IMR-90 (cell line): Measurements from ENCODE around the gene AREL1.

Experiments
- BHLHE40 ChIP-seq: fragments of 150-350 bp; IDR thresholded peaks from 2 replicates; pipeline ENCODE4 v1.6.1; 2016; ENCODE audit warnings: mild to moderate bottlenecking, low read depth, low read length
- CEBPB ChIP-seq: IDR thresholded peaks from 2 replicates; pipeline ENCODE4 v1.6.1; 2012; ENCODE audit warnings: low read depth, low read length, improper control_type of control experiment
- CHD1 ChIP-seq: IDR thresholded peaks from 2 replicates; pipeline ENCODE4 v1.6.1; 2012; ENCODE audit warnings: low read depth, low read length, improper control_type of control experiment
- CTCF ChIP-seq: conservative IDR thresholded peaks from 2 replicates; pipeline ENCODE4 v1.5.1; 2012; ENCODE audit warnings: mild to moderate bottlenecking, low read depth, low read length, improper control_type of control experiment
- FOS ChIP-seq: fragments of 150-350 bp; IDR thresholded peaks from 2 replicates; pipeline ENCODE4 v1.6.1; 2016; ENCODE audit warnings: low read depth, low read length
- MAFK ChIP-seq: IDR thresholded peaks from 2 replicates; pipeline ENCODE4 v1.6.1; 2012; ENCODE audit warnings: low read depth, low read length, improper control_type of control experiment
- MAZ ChIP-seq: IDR thresholded peaks from 2 replicates; pipeline ENCODE4 v1.6.1; 2012; ENCODE audit warnings: low read depth, mild to moderate bottlenecking, low read length, improper control_type of control experiment, moderate library complexity, borderline replicate concordance
- MXI1 ChIP-seq: IDR thresholded peaks from 2 replicates; pipeline ENCODE4 v1.6.1; 2012; ENCODE audit warnings: low read depth, mild to moderate bottlenecking, low read length, moderate library complexity, borderline replicate concordance
- POLR2A ChIP-seq: IDR thresholded peaks from 2 replicates; pipeline ENCODE4 v1.6.1; 2012; ENCODE audit warnings: mild to moderate bottlenecking, low read depth, low read length
- RAD21 ChIP-seq: IDR thresholded peaks from 2 replicates; pipeline ENCODE4 v1.6.1; 2012; ENCODE audit warnings: low read length, improper control_type of control experiment
- RCOR1 ChIP-seq: IDR thresholded peaks from 2 replicates; pipeline ENCODE4 v1.6.1; 2012; ENCODE audit warnings: mild to moderate bottlenecking, low read length, improper control_type of control experiment; ENCODE audit not compliant: insufficient replicate concordance
- RFX5 ChIP-seq: IDR thresholded peaks from 2 replicates; pipeline ENCODE4 v1.8.0; 2012; ENCODE audit warnings: low read depth, mild to moderate bottlenecking, low read length, moderate library complexity
- SMC3 ChIP-seq: fragments of 150-350 bp; IDR thresholded peaks from 2 replicates; pipeline ENCODE4 v1.6.1; 2016; ENCODE audit warnings: low read depth, mild to moderate bottlenecking, antibody characterized with exemption, low read length, moderate library complexity
- USF2 ChIP-seq: fragments of 150-350 bp; IDR thresholded peaks from 2 replicates; pipeline ENCODE4 v1.6.1; 2017; ENCODE audit warnings: mild to moderate bottlenecking, antibody characterized with exemption, low read length, low read depth

- TF ChIP-seq RCOR1 (no peak), CTCF (no peak), CHD1 (no peak), POLR2A (no peak), RAD21 (no peak), MAZ (no peak), MAFK (no peak), MXI1 (no peak), CEBPB (no peak), SMC3 (no peak), FOS (no peak), USF2 (no peak), RFX5 (no peak), BHLHE40 (no peak)
These were observed 75.7 kb downstream of the AREL1 start for GRCh38 chr14:74637178-74637550.
